SKM-1 (cell line): ENCODE results near the gene MAGEF1.

ENCODE experiments used
- DNase-seq: peaks from one replicate; lab custom pipeline; 2025; ENCODE audit not compliant: unreplicated experiment; lab: John Stamatoyannopoulos, UW

The MAGEF1 gene

GRCh38 chr3:184672977-184673870 lies 38.6 kb downstream of the MAGEF1 start:
- no peak for DNase-seq

GRCh38 chr3:184672335-184672734 lies 39.5 kb downstream of the MAGEF1 start:
- no peak for DNase-seq

GRCh38 chr3:184670091-184670602 lies 41.7 kb downstream of the MAGEF1 start:
- no peak for DNase-seq

GRCh38 chr3:184669578-184669977 lies 42.3 kb downstream of the MAGEF1 start:
- DNase-seq = no peak

- DNase-seq = no peak
These were observed 45.4 kb downstream of the MAGEF1 start for GRCh38 chr3:184666442-184666841.

GRCh38 chr3:184665101-184665500 lies 46.8 kb downstream of the MAGEF1 start:
- no peak for DNase-seq

- no peak for DNase-seq
These were observed 48.1 kb downstream of the MAGEF1 start for GRCh38 chr3:184663756-184664155.

GRCh38 chr3:184663356-184663755 lies 48.5 kb downstream of the MAGEF1 start:
- no peak for DNase-seq

- DNase-seq = no peak
These were observed 49.7 kb downstream of the MAGEF1 start for GRCh38 chr3:184662187-184662586.

GRCh38 chr3:184660931-184661330 lies 50.9 kb downstream of the MAGEF1 start:
- DNase-seq = no peak
